GM21723 (cell line): ENCODE results near the gene LRRC71.

Experiments used
- ATAC-seq: cut with Tn5 transposase; IDR thresholded peaks from one replicate; pipeline ENCODE4 v1.9.1; 2021; ENCODE audit warnings: mild to moderate bottlenecking, moderate library complexity; ENCODE audit not compliant: unreplicated experiment

The LRRC71 gene

DNA sequence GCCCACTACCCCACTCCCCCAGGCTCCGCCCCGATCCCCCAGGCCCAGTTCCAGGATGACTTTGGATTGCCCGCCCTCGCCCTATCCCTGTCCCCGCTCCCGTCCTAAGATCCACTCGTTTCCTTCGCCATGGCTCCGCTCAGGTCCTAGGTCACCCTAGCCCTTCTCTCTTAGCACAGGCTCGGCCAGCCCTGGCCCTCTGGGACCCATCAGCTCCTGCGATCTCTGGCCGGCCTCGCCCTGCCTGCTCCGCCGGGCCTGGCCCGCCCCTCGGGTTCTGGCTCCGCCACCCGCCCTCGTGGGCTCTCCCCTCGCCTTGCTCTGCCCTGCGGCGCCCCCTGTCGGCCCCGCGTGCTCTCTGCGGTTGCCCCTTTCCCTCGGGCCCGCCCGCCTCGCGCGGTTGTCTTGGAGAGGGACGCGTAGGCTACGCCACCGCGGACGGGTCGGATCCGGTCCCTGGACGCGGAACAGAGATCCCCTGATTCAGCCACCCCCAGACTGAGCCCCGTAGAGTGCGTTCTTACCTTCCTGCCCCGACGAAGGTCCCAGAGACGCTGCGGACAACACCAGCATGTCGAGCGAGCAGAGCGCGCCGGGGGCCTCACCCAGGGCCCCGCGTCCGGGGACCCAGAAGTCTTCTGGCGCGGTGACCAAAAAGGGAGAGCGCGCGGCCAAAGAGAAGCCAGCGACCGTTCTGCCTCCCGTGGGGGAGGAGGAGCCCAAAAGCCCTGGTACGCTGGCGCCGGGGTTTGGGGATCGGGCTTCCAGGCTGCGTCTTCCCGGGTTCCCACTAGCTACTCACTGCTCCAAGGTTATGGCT is at the start of gene LRRC71:
TSS of gene LRRC71 (plus strand) at position 400 of the 820 bp plus-strand sequence. CDS start at position 572, 172 bp downstream.
- no peak for ATAC-seq

GRCh38 chr1:156873659-156874058 is 46.8 kb upstream of the LRRC71 start:
- ATAC-seq = no peak

DNA sequence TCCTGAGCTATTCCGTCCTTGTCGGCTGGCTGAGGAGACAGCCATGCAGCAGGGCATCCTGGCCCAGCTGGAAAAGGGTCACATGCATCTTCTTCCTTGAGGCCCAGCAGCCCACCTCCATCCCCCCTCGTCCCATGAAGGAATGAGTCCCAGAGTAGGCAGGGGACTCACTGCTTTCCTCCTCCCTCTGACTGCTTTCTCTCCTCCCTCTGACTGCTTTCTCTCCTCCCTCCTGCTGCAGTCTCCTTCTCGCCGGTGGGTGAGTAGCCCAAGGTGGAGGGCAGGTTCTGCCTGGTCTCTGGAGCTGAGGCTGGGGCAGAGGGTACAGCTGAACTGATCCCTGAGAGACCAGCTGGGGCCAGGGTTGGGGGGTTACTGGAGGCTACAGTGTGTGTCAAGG is 46.3 kb upstream of the LRRC71 start:
- no peak for ATAC-seq

DNA sequence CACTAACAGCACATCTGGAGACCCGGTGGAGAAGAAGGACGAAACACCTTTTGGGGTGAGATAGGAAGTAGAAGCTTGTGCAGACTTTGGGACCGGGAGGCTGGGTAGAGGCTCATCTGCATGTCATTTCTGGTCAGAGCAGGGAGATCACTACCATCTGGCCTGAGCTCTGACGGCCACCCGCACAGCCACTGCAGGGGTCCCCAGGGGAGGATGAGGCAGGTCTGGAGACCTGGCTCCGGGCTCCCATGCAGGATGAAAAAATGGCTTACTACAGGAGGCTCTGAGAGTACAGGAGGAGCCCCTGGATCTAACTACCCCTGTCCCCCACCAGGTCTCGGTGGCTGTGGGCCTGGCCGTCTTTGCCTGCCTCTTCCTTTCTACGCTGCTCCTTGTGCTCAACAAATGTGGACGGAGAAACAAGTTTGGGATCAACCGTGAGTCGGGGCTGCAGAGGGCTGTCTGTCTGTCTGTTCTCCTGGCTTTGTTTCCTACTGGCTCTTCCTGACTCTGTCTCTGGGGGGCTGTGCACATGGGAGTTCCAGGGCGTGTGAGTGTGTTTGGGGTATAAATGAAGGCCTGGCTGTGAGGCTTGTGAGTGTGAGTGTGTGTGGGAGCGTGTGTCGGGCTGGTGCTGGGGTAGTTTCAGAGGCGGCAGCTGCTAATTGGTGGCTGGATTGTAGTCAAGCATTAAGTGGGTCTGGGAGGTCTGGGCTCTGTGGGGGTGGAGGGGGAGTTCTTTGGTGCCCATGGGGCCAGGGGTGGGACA is 45.7 kb upstream of the LRRC71 start:
- ATAC-seq = no peak

GRCh38 chr1:156875341-156875615 is 45.2 kb upstream of the LRRC71 start:
- no peak for ATAC-seq

- no peak for ATAC-seq
Measured at GRCh38 chr1:156876281-156876680, 44.2 kb upstream of the LRRC71 start.

DNA sequence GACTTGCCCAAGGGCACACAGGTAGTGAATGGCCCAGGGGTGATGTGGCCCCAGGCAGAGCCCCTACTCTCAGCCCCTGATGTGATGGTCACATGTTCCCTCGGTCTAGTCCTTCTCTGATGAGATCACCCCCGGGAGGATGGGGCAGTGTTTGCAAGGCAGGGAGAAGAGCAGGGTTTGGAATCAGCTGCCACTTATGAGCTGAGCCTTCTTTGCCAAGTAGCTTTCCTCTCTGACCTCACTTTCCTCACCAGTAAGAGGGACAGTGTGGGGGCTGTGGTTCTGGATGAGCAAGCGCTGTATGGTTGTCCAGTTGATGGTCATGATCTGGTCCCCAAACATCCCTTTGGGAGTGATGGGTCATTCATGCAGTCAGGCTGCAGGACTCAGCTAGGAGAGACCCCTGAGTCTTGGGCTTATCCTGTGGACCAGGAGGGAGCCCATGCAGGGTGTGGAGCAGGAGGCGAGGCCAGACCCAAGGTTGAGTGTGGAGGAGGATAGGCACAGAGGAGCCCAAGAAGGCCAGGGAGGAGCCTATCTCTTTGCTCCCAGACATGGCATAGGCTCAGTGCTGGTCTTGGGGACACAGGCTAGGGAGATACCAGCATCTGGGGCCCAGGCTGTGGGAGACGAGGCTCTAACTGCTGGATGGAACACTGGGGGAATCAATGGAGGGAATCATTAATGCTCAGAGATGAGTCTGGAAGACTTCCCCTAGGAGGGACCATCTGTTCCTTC is 42.8 kb upstream of the LRRC71 start:
- ATAC-seq = no peak

- ATAC-seq = no peak
Measured at GRCh38 chr1:156879876-156880275, 40.6 kb upstream of the LRRC71 start.

DNA sequence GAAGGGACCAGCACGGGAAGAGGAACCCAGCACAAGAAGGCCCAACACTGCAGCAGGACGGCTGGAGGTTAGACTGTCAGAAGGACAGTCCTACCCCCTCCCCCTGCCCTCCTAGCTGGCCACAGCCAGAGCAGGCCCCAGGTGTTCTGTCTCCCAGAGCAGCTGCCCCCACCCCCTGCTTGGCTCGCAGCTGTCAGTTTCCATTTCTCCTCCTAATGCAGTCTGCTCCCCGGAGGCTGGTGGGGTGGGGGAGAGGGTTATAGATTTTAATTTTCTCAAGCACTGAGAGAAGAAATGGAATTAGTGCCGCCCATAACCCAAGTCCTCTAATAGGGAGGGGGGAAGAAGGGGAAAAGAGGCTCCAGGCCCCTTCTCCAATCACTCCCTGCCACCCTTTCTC is 40.0 kb upstream of the LRRC71 start:
- ATAC-seq = no peak

DNA sequence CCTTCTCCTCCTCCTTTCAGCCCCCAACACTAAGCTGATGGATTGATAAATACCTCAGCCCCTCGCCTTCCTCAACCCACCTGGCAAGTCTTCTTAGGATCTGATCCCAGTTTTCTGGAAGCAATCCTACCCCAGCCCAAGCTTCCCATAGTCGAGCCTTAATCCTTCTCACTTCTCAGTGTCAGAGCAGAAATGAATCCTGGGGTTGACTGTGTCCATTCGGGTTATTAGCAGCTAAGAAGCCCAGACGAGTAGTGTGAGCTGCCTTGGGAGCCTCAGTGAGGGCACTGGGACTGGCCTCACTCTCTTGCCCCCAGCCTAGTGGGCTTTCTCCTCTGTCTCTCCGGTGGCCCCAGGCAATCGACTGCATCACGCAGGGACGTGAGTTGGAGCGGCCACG is 39.3 kb upstream of the LRRC71 start:
- ATAC-seq = no peak

- no peak for ATAC-seq
Measured at GRCh38 chr1:156881663-156882062, 38.8 kb upstream of the LRRC71 start.

DNA sequence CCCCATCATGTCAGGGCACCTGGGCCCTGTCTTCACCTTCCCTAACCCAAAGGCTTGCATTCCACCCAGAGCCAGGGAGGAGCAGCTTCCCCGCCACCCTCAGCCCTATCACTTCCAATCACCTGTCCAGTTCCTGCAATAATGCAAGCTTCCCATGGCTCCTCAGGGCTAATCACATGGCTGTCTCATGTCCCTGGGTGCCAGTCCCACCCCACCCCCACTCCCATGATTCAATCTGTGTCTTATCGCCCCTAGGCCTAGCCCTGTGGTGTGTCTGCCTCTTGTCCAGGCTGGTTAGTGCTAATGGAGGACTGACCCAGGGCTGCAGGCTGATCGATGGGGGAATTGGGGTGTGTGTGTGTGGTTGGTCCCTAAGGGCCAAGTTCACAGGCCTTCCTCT is 37.9 kb upstream of the LRRC71 start:
- ATAC-seq = no peak

DNA sequence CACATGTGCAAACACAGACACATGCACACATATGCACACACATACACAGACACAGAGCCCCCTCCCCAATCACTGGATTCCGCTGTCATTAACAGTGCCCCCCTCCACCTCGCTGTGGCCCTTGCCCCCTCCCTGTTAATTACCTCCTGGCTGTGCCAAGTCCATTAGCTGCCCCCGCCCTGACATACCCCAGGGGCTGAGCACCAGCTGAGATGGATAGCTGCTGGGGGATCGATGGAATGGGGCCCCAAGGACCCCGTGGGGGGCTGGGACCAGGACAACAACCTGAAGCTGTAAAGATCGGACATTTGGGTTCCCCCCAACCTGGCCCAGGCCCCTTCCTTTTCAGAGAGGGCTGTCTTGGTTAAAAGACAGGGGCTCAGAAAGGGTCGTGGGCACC is 36.5 kb upstream of the LRRC71 start:
- ATAC-seq = no peak

- no peak for ATAC-seq
Measured at GRCh38 chr1:156884560-156885184, 35.8 kb upstream of the LRRC71 start.

DNA sequence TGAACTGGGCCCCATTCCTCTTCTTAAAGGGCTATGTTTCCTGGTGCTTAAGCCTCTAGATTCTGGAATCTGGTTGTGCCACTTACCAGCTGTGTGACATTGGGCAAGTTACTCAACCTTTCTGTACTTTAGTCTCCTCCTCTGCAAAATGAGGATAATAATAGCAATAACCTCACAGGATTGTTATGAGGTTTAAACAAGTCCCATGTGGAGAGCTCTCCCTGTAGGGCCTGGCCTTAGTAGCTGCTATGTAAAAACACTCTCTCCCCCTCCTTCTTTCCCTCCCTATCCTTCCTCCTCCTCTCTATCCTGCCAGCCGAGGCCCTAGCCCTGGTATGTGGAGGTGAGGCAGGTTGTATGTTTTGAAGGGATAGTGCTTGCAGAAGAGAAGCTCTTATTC is 35.1 kb upstream of the LRRC71 start:
- ATAC-seq = no peak

DNA sequence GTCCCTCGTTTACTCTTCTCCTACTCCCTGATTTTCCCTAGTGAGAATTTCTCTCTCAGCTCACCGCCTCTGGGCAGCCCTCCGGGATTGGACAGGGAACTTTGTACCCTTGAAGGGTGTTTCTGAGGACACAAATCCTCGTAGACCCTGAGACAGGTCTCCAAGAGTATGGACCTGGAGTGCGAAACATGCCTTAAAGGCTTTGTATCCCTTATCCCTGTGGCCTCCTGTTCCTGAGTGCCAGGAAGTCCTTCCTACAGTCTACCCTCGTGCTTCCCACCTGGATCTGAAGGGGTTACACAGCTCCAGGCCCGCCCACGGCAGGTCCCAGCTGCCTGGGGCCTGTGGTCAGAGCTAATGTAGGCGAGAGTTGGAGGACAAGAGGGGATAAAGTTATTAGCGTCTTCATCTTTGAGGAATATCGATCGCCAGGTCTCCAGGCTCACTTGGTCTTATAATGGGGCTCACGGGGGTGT is 34.5 kb upstream of the LRRC71 start:
- ATAC-seq = no peak

GRCh38 chr1:156886583-156887281 is 33.7 kb upstream of the LRRC71 start:
- ATAC-seq = no peak

DNA sequence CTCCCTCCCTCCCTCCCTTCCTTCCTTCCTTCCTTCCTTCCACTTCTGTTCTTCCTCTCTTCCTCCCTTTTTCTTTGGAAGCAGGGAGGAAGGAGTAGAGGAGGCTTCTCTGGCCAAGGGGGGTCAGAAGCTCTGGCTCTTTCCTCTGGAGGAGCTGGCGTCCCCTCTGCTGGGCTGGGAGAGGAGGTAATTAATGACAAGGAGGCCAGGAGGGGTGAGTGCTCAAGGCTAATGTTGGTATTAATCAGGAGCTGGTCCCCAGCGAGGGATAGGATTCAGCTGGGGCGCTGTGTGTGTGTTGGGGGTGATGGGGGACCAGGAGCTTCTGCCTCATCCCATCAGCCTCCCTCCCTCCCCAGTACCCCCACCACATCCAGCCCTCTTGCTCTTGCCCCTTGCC is 33.1 kb upstream of the LRRC71 start:
- no peak for ATAC-seq

GRCh38 chr1:156887734-156888133 is 32.7 kb upstream of the LRRC71 start:
- ATAC-seq = no peak

GRCh38 chr1:156889802-156890580 is 30.4 kb upstream of the LRRC71 start:
- ATAC-seq = no peak
